GM18870 (cell line): ENCODE results near the gene PNMA6E.

Source experiments
- ATAC-seq: cut with Tn5 transposase; IDR thresholded peaks from one replicate; pipeline ENCODE4 v1.9.1; 2021; ENCODE audit warnings: moderate library complexity; ENCODE audit not compliant: unreplicated experiment

The PNMA6E gene

GRCh38 chrX:153401133-153401764 lies at the start of gene PNMA6E:
TSS of gene PNMA6E (minus strand) at chrX:153401350. CDS start at chrX:153398849, 2,501 bp downstream.
- ATAC-seq, result no peak

GRCh38 chrX:153450949-153451277 lies 49.8 kb upstream of the PNMA6E start:
- no peak for ATAC-seq

GRCh38 chrX:153450114-153450948 lies 49.2 kb upstream of the PNMA6E start:
- no peak for ATAC-seq

GRCh38 chrX:153449368-153450113 lies 48.4 kb upstream of the PNMA6E start:
- no peak for ATAC-seq

GRCh38 chrX:153448556-153449367 lies 47.6 kb upstream of the PNMA6E start:
- ATAC-seq, result no peak

GRCh38 chrX:153447581-153447960 lies 46.4 kb upstream of the PNMA6E start:
- no peak for ATAC-seq

GRCh38 chrX:153446950-153447580 lies 45.9 kb upstream of the PNMA6E start:
- no peak for ATAC-seq

GRCh38 chrX:153446636-153446936 lies 45.4 kb upstream of the PNMA6E start:
- no peak for ATAC-seq

- no peak for ATAC-seq
These were observed 44.9 kb upstream of the PNMA6E start, which contains the start of gene TREX2 for GRCh38 chrX:153445856-153446635. TSS of gene TREX2 (minus strand) at chrX:153446056. CDS start at chrX:153445430, 626 bp downstream.

- no peak for ATAC-seq
These were observed 44.1 kb upstream of the PNMA6E start for GRCh38 chrX:153445106-153445855.

GRCh38 chrX:153444333-153445011 lies 43.3 kb upstream of the PNMA6E start:
- ATAC-seq, result no peak

GRCh38 chrX:153443476-153444332 lies 42.6 kb upstream of the PNMA6E start:
- no peak for ATAC-seq

GRCh38 chrX:153442463-153442862 lies 41.3 kb upstream of the PNMA6E start:
- no peak for ATAC-seq

- ATAC-seq, result no peak
These were observed 40.8 kb upstream of the PNMA6E start for GRCh38 chrX:153441981-153442380.

- no peak for ATAC-seq
These were observed 40.1 kb upstream of the PNMA6E start for GRCh38 chrX:153441296-153441695.

- ATAC-seq, result no peak
These were observed 39.5 kb upstream of the PNMA6E start for GRCh38 chrX:153440556-153441135.

GRCh38 chrX:153439977-153440376 lies 38.8 kb upstream of the PNMA6E start:
- ATAC-seq, result no peak
